ENCODE data around the gene WIZ. TPM values are rescaled to one million over a fixed set of nuclear protein-coding genes. Genes with fewer than 3 reads are reported as not detected.

WIZ gene
- total and polyA plus RNA-seq, 2 of the 8 experiments (the other 6 are each of a cell fraction or from before 2014, with no cell fraction given) = 12.5 to 33.2 TPM

DNA sequence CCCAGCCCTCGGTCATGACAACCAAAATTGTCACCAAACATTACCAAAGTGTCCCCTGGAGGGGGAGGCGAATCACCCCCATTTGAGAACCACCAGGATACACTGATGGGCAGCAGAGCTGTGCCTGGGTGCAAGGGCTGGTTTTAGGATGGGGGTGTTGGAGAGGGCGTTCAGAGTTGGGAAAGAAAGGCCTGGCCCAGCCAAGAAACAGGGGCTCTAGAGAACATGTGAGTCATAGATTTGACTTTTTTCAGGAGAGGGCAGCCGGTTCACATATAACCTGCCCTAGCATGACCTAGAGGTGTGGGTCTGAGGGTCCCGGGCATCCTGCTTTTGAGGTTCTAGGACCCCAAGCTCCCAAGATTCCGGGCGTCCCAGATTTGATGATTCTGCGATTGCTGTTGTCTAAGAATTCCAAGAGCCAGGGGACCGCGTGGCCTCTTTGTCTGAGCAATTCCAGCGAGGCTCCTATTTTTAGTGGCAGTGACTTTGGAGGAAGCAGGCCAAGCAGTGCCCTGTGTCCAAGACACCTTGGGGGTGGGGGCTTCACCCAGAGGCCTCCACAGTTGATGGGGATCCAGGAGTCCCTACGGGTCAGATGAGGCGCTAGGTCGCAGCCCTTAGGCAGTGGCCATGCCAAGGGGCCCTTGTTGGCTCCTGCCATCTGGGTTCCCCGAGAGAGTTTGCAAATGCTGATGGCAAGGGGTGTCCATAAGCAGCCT lies 5.1 kb downstream of the WIZ start:
- Histone ChIP-seq H2BK12ac (ENCODE audit: low read depth, low read length) (no peak overlapping the region), H4K20me1 (replicated peaks in 1 of 2; ENCODE audit: control insufficient read depth in 1 of 2, insufficient read depth in 2 of 2, low read length in 2 of 2) (no peaks in the 10 kb centered on the region), H3K79me1 (ENCODE audit: low read depth, low read length) (no peaks in the 10 kb centered on the region), H3K18ac (ENCODE audit: extremely low read depth, low read length) (no peak overlapping the region), H4K91ac (replicated peaks; ENCODE audit: insufficient read length, low read length) (no peak overlapping the region), H4K5ac (ENCODE audit: insufficient read length, low read depth, low read length) (no peak overlapping the region), H2BK5ac (ENCODE audit: low read depth, low read length) (no peak overlapping the region), H2BK15ac (ENCODE audit: low read length) (no peak overlapping the region), H2AFZ (ENCODE audit: low read length) (no peak overlapping the region), H3K4me1 (replicated peaks in 1 of 4; ENCODE audit: control insufficient read depth in 3 of 4, insufficient read depth in 4 of 4, low read length in 3 of 4) (peaks cover 0 to 5% (median 2%) of the 10 kb centered on the region in 4 experiments; a peak in 6 of 7 replicates), H2BK120ac (replicated peaks; ENCODE audit: low read depth, low read length) (no peak overlapping the region), H3K9me3 (ENCODE audit: insufficient read depth in 2 of 2, low read depth in 1 of 2, low read length in 1 of 2) (no peaks in the 10 kb centered on the region), H3K23me2 (ENCODE audit: low read depth, low read length) (peaks cover 9% of the 10 kb centered on the region; the same call in 1 of the 2 replicates), H3K4ac (replicated peaks; ENCODE audit: insufficient read length, low read depth, low read length) (no peak overlapping the region), H3K4me2 (ENCODE audit: insufficient read depth in 1 of 2, low read depth in 2 of 2, low read length in 2 of 2) (no peak overlapping the region), H3K27me3 (replicated peaks in 1 of 4; ENCODE audit: control insufficient read depth in 3 of 4, extremely low read depth in 1 of 4, insufficient read depth in 3 of 4, low read length in 3 of 4) (peaks cover 0 to 2% (median 0%) of the 10 kb centered on the region in 4 experiments; a peak in 1 of 7 replicates), H3K4me3 (ENCODE audit: extremely low read depth in 1 of 4, insufficient read depth in 2 of 4, low read depth in 3 of 4, low read length in 4 of 4) (no peak overlapping the region), H3K9ac (replicated peaks in 1 of 4; ENCODE audit: extremely low read depth in 1 of 4, low read depth in 3 of 4, low read length in 3 of 4) (no peak overlapping the region), H2AK5ac (ENCODE audit: low read depth, low read length) (no peak overlapping the region), H3K56ac (replicated peaks; ENCODE audit: insufficient read length, low read depth, low read length) (no peak overlapping the region), H3K79me2 (ENCODE audit: control insufficient read depth in 1 of 2, insufficient read depth in 2 of 2, low read length in 2 of 2) (no peaks in the 10 kb centered on the region), H3K36me3 (ENCODE audit: control insufficient read depth in 2 of 4, insufficient read depth in 4 of 4, low read length in 3 of 4) (no peaks in the 10 kb centered on the region), H2BK20ac (ENCODE audit: low read length) (no peak overlapping the region), H3K27ac (ENCODE audit: low read depth, low read length) (no peak overlapping the region), H3K14ac (ENCODE audit: insufficient read length) (no peak overlapping the region), H3K23ac (ENCODE audit: insufficient read length) (no peak overlapping the region), H4K8ac (ENCODE audit: extremely low read depth, insufficient read depth, low read length) (no peak overlapping the region)
- TF ChIP-seq SIX5 (IDR thresholded peaks at IDR 0.05; ENCODE audit: low read depth, low read length) = no peak
- 90% methylated on average over 15 of the region's 15 CpGs; no CpG with 5 or more reads in 1 of the 2 experiments for WGBS, 2 experiments (ENCODE audit: extremely low coverage in 1 of 2, insufficient coverage in 1 of 2, insufficient read length in 1 of 2, insufficient replicate concordance in 2 of 2, low coverage in 1 of 2, low lambda C conversion rate in 2 of 2, missing lambda C conversion rate in 1 of 2)
- FAIRE-seq (no peak), DNase-seq (ENCODE audit: low read depth in 1 of 2, low spot score in 2 of 2) (no peak)
- CTCF ChIA-PET (ENCODE audit: partially characterized antibody) = no interaction called here
- POLR2A ChIA-PET (ENCODE audit: partially characterized antibody) = interaction anchor here (0.6 to 1.2 kb wide), 2 partner anchors 12 to 16 kb away, joined by 3 to 4 read pairs; no protein-coding TSS in a partner anchor

Measured in H1 (cell line).